Measurements from ENCODE around the gene NAB2.

NAB2 gene

DNA sequence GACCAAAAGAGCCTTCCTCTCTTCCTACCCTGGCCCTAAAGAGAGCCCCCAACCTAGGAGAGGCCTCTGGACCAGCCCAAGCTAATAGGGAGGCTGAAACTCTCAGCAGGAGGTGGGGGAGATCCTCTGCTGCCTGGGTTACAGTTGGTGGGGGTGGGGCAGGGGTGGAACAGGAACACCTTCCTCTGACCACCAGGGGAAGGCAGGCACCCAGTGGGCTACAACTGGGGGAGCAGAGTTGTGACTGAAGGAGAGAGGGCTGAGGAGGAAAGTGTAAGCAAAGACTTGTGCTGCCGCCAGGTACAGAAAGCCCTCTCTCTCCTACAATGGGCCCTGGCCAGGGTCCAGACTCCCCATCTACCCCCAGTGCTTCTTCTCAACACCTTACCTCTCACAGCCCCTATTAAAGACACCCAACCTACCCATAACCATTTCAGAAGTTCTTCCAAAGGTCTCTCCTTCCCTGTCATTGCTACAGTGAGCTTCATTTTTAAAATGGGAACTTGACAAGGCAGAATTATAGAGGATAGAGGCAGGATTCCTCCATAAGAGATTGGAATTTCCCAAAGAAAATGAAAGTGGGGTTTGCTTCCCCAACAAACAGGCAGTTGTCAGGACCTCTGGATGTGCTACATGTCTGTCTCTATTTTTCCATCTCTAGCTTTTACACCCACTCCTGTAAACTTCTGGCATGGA is 40.3 kb upstream of the NAB2 start:
- TF ChIP-seq RAD21 (IDR thresholded peaks at IDR 0.05; ENCODE audit: low read depth) (no peak), FOXM1 (IDR thresholded peaks at IDR 0.05; ENCODE audit: borderline replicate concordance, low read depth) (no peak), CEBPB (IDR thresholded peaks at IDR 0.05) (no peak), TAF1 (IDR thresholded peaks at IDR 0.05; ENCODE audit: low read depth) (no peak)

DNA sequence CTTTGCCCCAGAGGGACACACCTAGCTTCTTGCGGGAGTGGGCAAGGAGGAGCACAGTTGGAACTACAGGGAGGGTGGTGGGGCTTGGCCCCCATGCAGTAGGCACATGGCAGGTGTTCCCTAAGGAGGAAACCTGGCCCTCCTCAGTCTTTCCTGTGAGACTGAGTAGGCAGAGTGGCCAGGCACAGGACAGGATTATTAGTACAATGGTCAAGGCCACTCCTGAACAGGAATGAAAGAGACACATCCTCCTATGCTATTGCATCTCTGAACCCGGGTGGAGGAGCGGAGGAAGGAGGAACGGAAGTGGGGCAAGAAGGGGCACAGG is 39.8 kb upstream of the NAB2 start:
- TF ChIP-seq EGR1 (IDR thresholded peaks at IDR 0.05) (no peak), TAF1 (IDR thresholded peaks at IDR 0.05; ENCODE audit: low read depth) (no peak), TEAD4 (IDR thresholded peaks at IDR 0.05) (no peak), EP300 (IDR thresholded peaks at IDR 0.05; ENCODE audit: borderline replicate concordance) (no peak), NFIC (IDR thresholded peaks at IDR 0.05) (no peak), RAD21 (IDR thresholded peaks at IDR 0.05; ENCODE audit: low read depth) (no peak), CREB1 (IDR thresholded peaks at IDR 0.05; ENCODE audit: low read depth) (no peak), ZBTB7A (IDR thresholded peaks at IDR 0.05; ENCODE audit: low read depth) (no peak), TCF12 (IDR thresholded peaks at IDR 0.05; ENCODE audit: low read depth) (no peak), FOXM1 (IDR thresholded peaks at IDR 0.05; ENCODE audit: borderline replicate concordance, low read depth) (no peak), YY1 (IDR thresholded peaks at IDR 0.05; ENCODE audit: low read depth) (no peak), CEBPB (IDR thresholded peaks at IDR 0.05) (no peak)
- TF ChIP-seq, protein P1, sequence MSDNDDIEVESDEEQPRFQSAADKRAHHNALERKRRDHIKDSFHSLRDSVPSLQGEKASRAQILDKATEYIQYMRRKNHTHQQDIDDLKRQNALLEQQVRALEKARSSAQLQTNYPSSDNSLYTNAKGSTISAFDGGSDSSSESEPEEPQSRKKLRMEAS (IDR thresholded peaks at IDR 0.05), result no peak
- TF ChIP-seq, protein P2, sequence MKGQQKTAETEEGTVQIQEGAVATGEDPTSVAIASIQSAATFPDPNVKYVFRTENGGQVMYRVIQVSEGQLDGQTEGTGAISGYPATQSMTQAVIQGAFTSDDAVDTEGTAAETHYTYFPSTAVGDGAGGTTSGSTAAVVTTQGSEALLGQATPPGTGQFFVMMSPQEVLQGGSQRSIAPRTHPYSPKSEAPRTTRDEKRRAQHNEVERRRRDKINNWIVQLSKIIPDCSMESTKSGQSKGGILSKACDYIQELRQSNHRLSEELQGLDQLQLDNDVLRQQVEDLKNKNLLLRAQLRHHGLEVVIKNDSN (IDR thresholded peaks at IDR 0.05), result no peak
- TF ChIP-seq, protein P3, sequence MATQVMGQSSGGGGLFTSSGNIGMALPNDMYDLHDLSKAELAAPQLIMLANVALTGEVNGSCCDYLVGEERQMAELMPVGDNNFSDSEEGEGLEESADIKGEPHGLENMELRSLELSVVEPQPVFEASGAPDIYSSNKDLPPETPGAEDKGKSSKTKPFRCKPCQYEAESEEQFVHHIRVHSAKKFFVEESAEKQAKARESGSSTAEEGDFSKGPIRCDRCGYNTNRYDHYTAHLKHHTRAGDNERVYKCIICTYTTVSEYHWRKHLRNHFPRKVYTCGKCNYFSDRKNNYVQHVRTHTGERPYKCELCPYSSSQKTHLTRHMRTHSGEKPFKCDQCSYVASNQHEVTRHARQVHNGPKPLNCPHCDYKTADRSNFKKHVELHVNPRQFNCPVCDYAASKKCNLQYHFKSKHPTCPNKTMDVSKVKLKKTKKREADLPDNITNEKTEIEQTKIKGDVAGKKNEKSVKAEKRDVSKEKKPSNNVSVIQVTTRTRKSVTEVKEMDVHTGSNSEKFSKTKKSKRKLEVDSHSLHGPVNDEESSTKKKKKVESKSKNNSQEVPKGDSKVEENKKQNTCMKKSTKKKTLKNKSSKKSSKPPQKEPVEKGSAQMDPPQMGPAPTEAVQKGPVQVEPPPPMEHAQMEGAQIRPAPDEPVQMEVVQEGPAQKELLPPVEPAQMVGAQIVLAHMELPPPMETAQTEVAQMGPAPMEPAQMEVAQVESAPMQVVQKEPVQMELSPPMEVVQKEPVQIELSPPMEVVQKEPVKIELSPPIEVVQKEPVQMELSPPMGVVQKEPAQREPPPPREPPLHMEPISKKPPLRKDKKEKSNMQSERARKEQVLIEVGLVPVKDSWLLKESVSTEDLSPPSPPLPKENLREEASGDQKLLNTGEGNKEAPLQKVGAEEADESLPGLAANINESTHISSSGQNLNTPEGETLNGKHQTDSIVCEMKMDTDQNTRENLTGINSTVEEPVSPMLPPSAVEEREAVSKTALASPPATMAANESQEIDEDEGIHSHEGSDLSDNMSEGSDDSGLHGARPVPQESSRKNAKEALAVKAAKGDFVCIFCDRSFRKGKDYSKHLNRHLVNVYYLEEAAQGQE (IDR thresholded peaks at IDR 0.05; ENCODE audit: low read depth), result no peak

DNA sequence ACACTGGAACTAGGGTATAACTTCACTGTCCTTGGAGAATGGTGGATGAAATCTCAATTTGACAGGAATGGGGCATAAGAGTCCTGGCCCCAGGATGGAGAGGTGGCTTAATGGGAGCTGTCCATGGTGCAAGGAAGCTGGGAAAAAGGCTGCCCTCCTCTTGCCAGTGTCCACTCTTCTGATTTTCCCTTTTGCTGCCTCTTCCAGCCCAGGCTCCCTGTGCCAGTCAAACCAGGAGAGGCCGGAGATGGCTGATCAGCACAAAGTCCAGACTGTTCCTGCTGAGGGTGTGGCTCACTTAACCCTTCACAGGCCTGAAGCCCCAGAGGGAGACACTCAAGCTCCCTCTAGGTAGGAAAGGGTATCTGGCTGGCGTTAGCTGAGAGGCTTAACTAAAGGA is 39.0 kb upstream of the NAB2 start, which contains the start of gene MYO1A:
Gene MYO1A (minus strand): TSS at position 240 of the 400 bp plus-strand sequence. CDS start 1,806 bp downstream, outside the sequence.
- TF ChIP-seq RAD21 (IDR thresholded peaks at IDR 0.05; ENCODE audit: low read depth), result no peak
- TF ChIP-seq, protein P3 (IDR thresholded peaks at IDR 0.05; ENCODE audit: low read depth), result peak; percentile 94

DNA sequence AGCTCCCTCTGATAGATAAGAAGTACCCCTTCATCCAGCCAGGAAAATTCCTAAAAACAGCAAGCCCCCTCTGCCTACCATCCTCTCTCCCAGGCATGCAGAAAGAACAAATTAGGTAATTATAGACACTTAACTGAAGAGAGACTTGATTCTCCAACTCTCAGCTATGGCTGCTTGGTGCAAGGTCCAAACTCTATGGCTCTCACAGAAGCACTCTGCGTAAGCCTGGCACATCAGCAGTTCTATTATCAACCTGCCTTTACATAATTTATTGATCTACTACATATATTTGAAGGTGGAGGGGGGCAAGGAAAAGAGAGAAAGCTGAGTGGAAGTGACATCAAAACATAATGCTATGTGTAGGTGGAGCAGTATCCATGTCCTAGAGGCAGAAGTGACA is 37.9 kb upstream of the NAB2 start:
- TF ChIP-seq TAF1 (IDR thresholded peaks at IDR 0.05; ENCODE audit: low read depth) (no peak), YY1 (IDR thresholded peaks at IDR 0.05; ENCODE audit: low read depth) (no peak), CEBPB (IDR thresholded peaks at IDR 0.05) (no peak), TEAD4 (IDR thresholded peaks at IDR 0.05) (no peak)

DNA sequence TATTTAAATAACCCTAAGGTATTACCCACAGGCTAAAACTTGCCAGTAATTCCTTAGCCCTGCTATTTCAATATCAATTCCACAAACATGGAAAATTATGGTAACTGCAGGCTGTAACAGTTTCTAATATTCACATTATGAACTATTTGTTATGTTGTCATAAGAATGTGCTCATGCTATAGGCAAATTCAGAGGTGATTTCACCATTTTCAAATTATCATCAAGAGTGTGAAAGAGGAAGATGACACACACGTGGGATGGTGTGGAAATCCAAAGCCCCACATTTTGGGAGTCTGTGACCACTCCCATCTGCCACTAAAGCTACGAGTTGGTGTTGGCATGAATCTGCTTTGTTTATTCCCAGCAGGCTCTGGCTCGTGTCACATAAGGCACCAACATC is 33.1 kb upstream of the NAB2 start:
- TF ChIP-seq TEAD4 (IDR thresholded peaks at IDR 0.05) (no peak), NFIC (IDR thresholded peaks at IDR 0.05) (no peak), CREB1 (IDR thresholded peaks at IDR 0.05; ENCODE audit: low read depth) (no peak), ZBTB7A (IDR thresholded peaks at IDR 0.05; ENCODE audit: low read depth) (no peak), EGR1 (IDR thresholded peaks at IDR 0.05) (no peak), EP300 (IDR thresholded peaks at IDR 0.05; ENCODE audit: borderline replicate concordance) (no peak), TAF1 (IDR thresholded peaks at IDR 0.05; ENCODE audit: low read depth) (no peak), CEBPB (IDR thresholded peaks at IDR 0.05) (no peak)
- TF ChIP-seq, protein P2 (IDR thresholded peaks at IDR 0.05), result no peak
- TF ChIP-seq, protein P3 (IDR thresholded peaks at IDR 0.05; ENCODE audit: low read depth), result no peak

Data from Ishikawa (cell line).